ENCODE data around the gene DTX3. TPM values are rescaled to one million over a fixed set of nuclear protein-coding genes. Genes with fewer than 3 reads are reported as not detected.

DTX3 gene
- total and polyA plus RNA-seq, 2 of the 13 experiments (the other 11 are each of a cell fraction or from before 2014, with no cell fraction given): 9.0 to 27.2 TPM

- TF ChIP-seq ARHGAP35 (CRISPR knock-in tag; IDR thresholded peaks at IDR 0.05; ENCODE audit: borderline replicate concordance): no peak
- TF ChIP-seq ZNF136 (CRISPR knock-in tag; IDR thresholded peaks at IDR 0.05; ENCODE audit: low read depth): peak; percentile 40; the same call in 1 of the 2 replicates
- no peak; the same call in none of the 2 replicates for TF ChIP-seq ZNF777 (CRISPR knock-in tag; IDR thresholded peaks at IDR 0.05)
- TF ChIP-seq HOXA3 (CRISPR knock-in tag; IDR thresholded peaks at IDR 0.05): peak; percentile 57; the same call in 1 of the 2 replicates
- no peak for TF ChIP-seq ZNF34 (CRISPR knock-in tag; IDR thresholded peaks at IDR 0.05; ENCODE audit: borderline replicate concordance)
- TF ChIP-seq NFYC (CRISPR knock-in tag; IDR thresholded peaks at IDR 0.05): no peak
- no peak for TF ChIP-seq KDM4B (CRISPR knock-in tag; IDR thresholded peaks at IDR 0.05)
- TF ChIP-seq ZFP37 (CRISPR knock-in tag; IDR thresholded peaks at IDR 0.05; ENCODE audit: borderline replicate concordance): peak; percentile 57; the same call in 1 of the 2 replicates
- no peak for TF ChIP-seq ETS1 (CRISPR knock-in tag; IDR thresholded peaks at IDR 0.05)
- no peak for TF ChIP-seq ZNF652 (CRISPR knock-in tag; IDR thresholded peaks at IDR 0.05; ENCODE audit: borderline replicate concordance, low read depth)
- no peak for TF ChIP-seq ZNF558 (CRISPR knock-in tag; IDR thresholded peaks at IDR 0.05; ENCODE audit: borderline replicate concordance)
- TF ChIP-seq RBM39 (IDR thresholded peaks at IDR 0.05; ENCODE audit: low read depth, low read length, poor library complexity, severe bottlenecking): no peak
- TF ChIP-seq, protein P1, sequence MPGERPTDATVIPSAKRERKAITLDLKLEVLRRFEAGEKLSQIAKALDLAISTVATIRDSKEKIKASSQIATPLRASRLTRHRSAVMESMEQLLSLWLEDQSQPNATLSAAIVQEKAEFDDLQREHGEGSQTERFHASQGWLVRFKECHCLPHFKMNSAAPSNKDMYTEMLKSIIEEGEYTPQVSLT (CRISPR knock-in tag; IDR thresholded peaks at IDR 0.05; ENCODE audit: borderline replicate concordance, low read depth): no peak
- TF ChIP-seq PRPF4 (IDR thresholded peaks at IDR 0.05; ENCODE audit: low read depth, low read length, poor library complexity, severe bottlenecking): no peak
- peak; percentile 82 for TF ChIP-seq ZNF512 (CRISPR knock-in tag; IDR thresholded peaks at IDR 0.05)
- peak; percentile 49 for TF ChIP-seq HNRNPLL (IDR thresholded peaks at IDR 0.05; ENCODE audit: low read depth, low read length, poor library complexity, severe bottlenecking)
- 0 out of 2 replicates have a peak, but pooled peaks have one; percentile 49 for TF ChIP-seq TBP (CRISPR knock-in tag; IDR thresholded peaks at IDR 0.05)
- no peak for TF ChIP-seq ASH2L (IDR thresholded peaks at IDR 0.05; ENCODE audit: insufficient read length, low read depth, low read length)
- no peak for TF ChIP-seq HNF4G (IDR thresholded peaks at IDR 0.05; ENCODE audit: borderline replicate concordance, low read depth, low read length)
- no peak for TF ChIP-seq HNF4G (CRISPR knock-in tag; IDR thresholded peaks at IDR 0.05; ENCODE audit: borderline replicate concordance, low read depth)
- TF ChIP-seq MBNL3 (CRISPR knock-in tag; conservative IDR thresholded peaks at IDR 0.05): no peak
- no peak for TF ChIP-seq MEF2D (CRISPR knock-in tag; IDR thresholded peaks at IDR 0.05)
- TF ChIP-seq, protein P2, sequence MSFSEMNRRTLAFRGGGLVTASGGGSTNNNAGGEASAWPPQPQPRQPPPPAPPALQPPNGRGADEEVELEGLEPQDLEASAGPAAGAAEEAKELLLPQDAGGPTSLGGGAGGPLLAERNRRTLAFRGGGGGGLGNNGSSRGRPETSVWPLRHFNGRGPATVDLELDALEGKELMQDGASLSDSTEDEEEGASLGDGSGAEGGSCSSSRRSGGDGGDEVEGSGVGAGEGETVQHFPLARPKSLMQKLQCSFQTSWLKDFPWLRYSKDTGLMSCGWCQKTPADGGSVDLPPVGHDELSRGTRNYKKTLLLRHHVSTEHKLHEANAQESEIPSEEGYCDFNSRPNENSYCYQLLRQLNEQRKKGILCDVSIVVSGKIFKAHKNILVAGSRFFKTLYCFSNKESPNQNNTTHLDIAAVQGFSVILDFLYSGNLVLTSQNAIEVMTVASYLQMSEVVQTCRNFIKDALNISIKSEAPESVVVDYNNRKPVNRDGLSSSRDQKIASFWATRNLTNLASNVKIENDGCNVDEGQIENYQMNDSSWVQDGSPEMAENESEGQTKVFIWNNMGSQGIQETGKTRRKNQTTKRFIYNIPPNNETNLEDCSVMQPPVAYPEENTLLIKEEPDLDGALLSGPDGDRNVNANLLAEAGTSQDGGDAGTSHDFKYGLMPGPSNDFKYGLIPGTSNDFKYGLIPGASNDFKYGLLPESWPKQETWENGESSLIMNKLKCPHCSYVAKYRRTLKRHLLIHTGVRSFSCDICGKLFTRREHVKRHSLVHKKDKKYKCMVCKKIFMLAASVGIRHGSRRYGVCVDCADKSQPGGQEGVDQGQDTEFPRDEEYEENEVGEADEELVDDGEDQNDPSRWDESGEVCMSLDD (CRISPR knock-in tag; IDR thresholded peaks at IDR 0.05; ENCODE audit: borderline replicate concordance): no peak
- TF ChIP-seq JDP2 (CRISPR knock-in tag; IDR thresholded peaks at IDR 0.05; ENCODE audit: borderline replicate concordance): no peak
These were observed 17.1 kb downstream of the DTX3 start (continued) for GRCh38 chr12:57621497-57622292.

Data from HepG2 (cell line).